CD14-positive monocyte (primary cell): ENCODE results near the gene BANK1. TPM values are rescaled to one million over a fixed set of nuclear protein-coding genes. Genes with fewer than 3 reads are reported as not detected.

Experiments used
- DNase-seq, 3 donors: peaks; one replicate each; pipeline ENCODE4 v3.0.0-alpha.2; 2011 to 2022
- H2AFZ ChIP-seq: 2 replicates; pipeline ENCODE4 v1.6.0; 2012; ENCODE audit warnings: mild to moderate bottlenecking, low read depth, low read length, inconsistent platforms; ENCODE audit not compliant: insufficient read depth, poor library complexity, severe bottlenecking
- H3K27ac ChIP-seq, 2 donors: 1 replicate in 1 of 2; 2 replicates in 1 of 2; pipeline ENCODE4 v1.5.1; 2012 to 2013; ENCODE audit warnings: low read length in 2 of 2, control low read depth in 1 of 2, inconsistent platforms in 1 of 2, low read depth in 1 of 2, mild to moderate bottlenecking in 1 of 2
- H3K27me3 ChIP-seq, 2 donors: one replicate each; pipeline versions ENCODE4 v1.6.0 to v1.6.1; 2011 to 2013; ENCODE audit warnings: low read length in 2 of 2; ENCODE audit not compliant: control insufficient read depth in 2 of 2, insufficient read depth in 2 of 2
- H3K36me3 ChIP-seq, 2 donors: replicated peaks in 1 of 2; 1 replicate in 1 of 2; 2 replicates in 1 of 2; pipeline versions ENCODE4 v1.5.1 to v1.6.1; 2012 to 2013; ENCODE audit warnings: low read length in 2 of 2, control low read depth in 1 of 2, inconsistent platforms in 1 of 2, mild to moderate bottlenecking in 1 of 2; ENCODE audit not compliant: insufficient read depth in 2 of 2, control insufficient read depth in 1 of 2
- H3K4me1 ChIP-seq, 2 donors: 1 replicate in 1 of 2; 2 replicates in 1 of 2; pipeline versions ENCODE4 v1.5.1 to v1.6.1; 2012 to 2013; ENCODE audit warnings: low read length in 2 of 2, control low read depth in 1 of 2, inconsistent platforms in 1 of 2, mild to moderate bottlenecking in 1 of 2, moderate library complexity in 1 of 2; ENCODE audit not compliant: insufficient read depth in 2 of 2, control insufficient read depth in 1 of 2
- H3K4me2 ChIP-seq: replicated peaks from 2 replicates; pipeline ENCODE3; 2012; ENCODE audit warnings: low read length, moderate library complexity, mild to moderate bottlenecking; ENCODE audit not compliant: poor library complexity, severe bottlenecking; ENCODE audit errors: extremely low read depth
- H3K4me3 ChIP-seq, 3 experiments: fragments of 200-600 bp in 1 of 3; sonication (generic) in 1 of 3; replicated peaks in 1 of 3; 1 replicate in 2 of 3; 2 replicates in 1 of 3; pipeline ENCODE4 v1.5.1; 2011 to 2013; ENCODE audit warnings: low read length in 3 of 3, mild to moderate bottlenecking in 3 of 3, control low read depth in 2 of 3, low read depth in 2 of 3, inconsistent platforms in 1 of 3, moderate library complexity in 1 of 3
- H3K79me2 ChIP-seq: 2 replicates; pipeline ENCODE4 v1.6.0; 2012; ENCODE audit warnings: mild to moderate bottlenecking, control low read depth, inconsistent platforms, low read length, moderate library complexity; ENCODE audit not compliant: insufficient read depth
- H3K9ac ChIP-seq: 2 replicates; pipeline ENCODE4 v1.6.0; 2017; ENCODE audit warnings: low read length, mild to moderate bottlenecking; ENCODE audit not compliant: insufficient read depth, poor library complexity, severe bottlenecking
- H3K9me3 ChIP-seq, 2 donors: replicated peaks in 1 of 2; 1 replicate in 1 of 2; 2 replicates in 1 of 2; pipeline versions ENCODE4 v1.5.1 to v1.6.1; 2012 to 2013; ENCODE audit warnings: low read length in 2 of 2, control low read depth in 1 of 2; ENCODE audit not compliant: control insufficient read depth in 1 of 2, insufficient read depth in 1 of 2
- H4K20me1 ChIP-seq: 2 replicates; pipeline ENCODE4 v1.6.0; 2012; ENCODE audit warnings: mild to moderate bottlenecking, low read length, control low read depth, moderate library complexity; ENCODE audit not compliant: insufficient read depth
- H3K27ac Mint-ChIP-seq, 7 donors: one replicate each; pipeline ENCODE4 v1.8.0; 2020; ENCODE audit warnings: mild to moderate bottlenecking in 7 of 7, mixed read lengths in 7 of 7, moderate library complexity in 6 of 7, inconsistent platforms in 2 of 7
- H3K27me3 Mint-ChIP-seq, 3 donors: one replicate each; pipeline ENCODE4 v1.8.0; 2021 to 2022; ENCODE audit warnings: low read depth in 3 of 3, mild to moderate bottlenecking in 3 of 3, mixed read lengths in 3 of 3, moderate library complexity in 3 of 3, inconsistent platforms in 1 of 3
- H3K36me3 Mint-ChIP-seq, 2 donors: one replicate each; pipeline ENCODE4 v1.8.0; 2020; ENCODE audit warnings: mixed read lengths in 2 of 2, inconsistent platforms in 1 of 2, mild to moderate bottlenecking in 1 of 2
- H3K4me1 Mint-ChIP-seq: one replicate; pipeline ENCODE4 v1.8.0; 2020; ENCODE audit warnings: mild to moderate bottlenecking, mixed read lengths
- H3K4me3 Mint-ChIP-seq, 2 donors: one replicate each; pipeline ENCODE4 v1.8.0; 2020; ENCODE audit warnings: mild to moderate bottlenecking in 2 of 2, mixed read lengths in 2 of 2, moderate library complexity in 1 of 2
- H3K9me3 Mint-ChIP-seq, 7 donors: one replicate each; pipeline ENCODE4 v1.8.0; 2020 to 2022; ENCODE audit warnings: mixed read lengths in 7 of 7, mild to moderate bottlenecking in 6 of 7, moderate library complexity in 6 of 7, inconsistent platforms in 2 of 7
- CTCF ChIP-seq: fragments of 200-600 bp; IDR thresholded peaks from one replicate; pipeline ENCODE4 v1.8.0; 2022; ENCODE audit warnings: antibody characterized with exemption, mild to moderate bottlenecking
- WGBS: methylation state at CpG from one replicate; pipeline ENCODE4 v1.1.5; 2013; ENCODE audit warnings: missing lambda C conversion rate; ENCODE audit not compliant: insufficient coverage; 5-methylcytosine and 5-hydroxymethylcytosine counted together
- intact Hi-C, 2 donors: fragments of 100-400 bp; cut with micrococcal nuclease; formaldehyde crosslinking; loops; one replicate each; pipeline versions ENCODE4 v1.15.0 to v1.15.1; 2023
- polyA plus RNA-seq, 3 donors: library from polyadenylated mRNA; depleted of rRNA in 1 of 3; unstranded in 2 of 3; stranded (reverse) in 1 of 3; fragments of 300-500 nt in 2 of 3; fragments of >200 nt in 1 of 3; fragmentation: Illumina TruSeq in 2 of 3; gene quantifications; 1 replicate in 2 of 3; 2 replicates in 1 of 3; pipeline ENCODE4 v1.2.3, GENCODE V29; 2012 to 2021

Gene BANK1
- polyA plus RNA-seq, 3 donors, result 2.6 to 5.2 (median 2.9) TPM

GRCh38 chr4:102094481-102094880 lies 304.0 kb downstream of the BANK1 start:
- Histone ChIP-seq H3K9ac (no peak overlapping the region), H3K36me3 (no peaks in the 10 kb centered on the region), H2AFZ (no peak overlapping the region), H4K20me1 (no peaks in the 10 kb centered on the region), H3K9me3 (peaks cover 0 to 6% of the 10 kb centered on the region in 2 donors), H3K79me2 (no peaks in the 10 kb centered on the region), H3K27me3 (no peaks in the 10 kb centered on the region), H3K4me2 (no peak overlapping the region), H3K4me3 (no peak overlapping the region), H3K4me1 (no peaks in the 10 kb centered on the region), H3K27ac (no peak overlapping the region)
- no peak overlapping the region for H3K4me3 Mint-ChIP-seq
- no peaks in the 10 kb centered on the region for H3K4me1 Mint-ChIP-seq
- peaks cover 0 to 1% (median 0%) of the 10 kb centered on the region in 3 donors for H3K27me3 Mint-ChIP-seq
- H3K27ac Mint-ChIP-seq, result no peak overlapping the region
- no peak for DNase-seq
- H3K9me3 Mint-ChIP-seq, result peaks cover 0 to 5% (median 0%) of the 10 kb centered on the region in 7 donors
- 60% methylated on average over 1 of the region's 1 CpG for WGBS
- intact Hi-C loops, result no loop called here
- no peaks in the 10 kb centered on the region for H3K36me3 Mint-ChIP-seq
- no peak for TF ChIP-seq CTCF

- no peak overlapping the region for H3K27ac ChIP-seq
- H3K9me3 ChIP-seq, result peaks cover 7 to 22% of the 10 kb centered on the region in 2 donors
- no peaks in the 10 kb centered on the region for H3K4me1 ChIP-seq
- intact Hi-C loops, result no loop called here
- H3K36me3 ChIP-seq, result no peaks in the 10 kb centered on the region
- no peaks in the 10 kb centered on the region for H3K4me1 Mint-ChIP-seq
- no peak overlapping the region for H3K27ac Mint-ChIP-seq
- no peak overlapping the region for H3K4me3 Mint-ChIP-seq
- H3K9me3 Mint-ChIP-seq, result peaks cover 10 to 20% (median 15%) of the 10 kb centered on the region in 7 donors
- H4K20me1 ChIP-seq, result no peaks in the 10 kb centered on the region
- no peak for DNase-seq
- no peaks in the 10 kb centered on the region for H3K36me3 Mint-ChIP-seq
- no peak for TF ChIP-seq CTCF
- no peak overlapping the region for H2AFZ ChIP-seq
- H3K4me2 ChIP-seq, result no peak overlapping the region
- no peak overlapping the region for H3K4me3 ChIP-seq
- H3K79me2 ChIP-seq, result no peaks in the 10 kb centered on the region
- no CpG with 5 or more reads among the region's 3 CpGs for WGBS
- H3K9ac ChIP-seq, result no peak overlapping the region
- H3K27me3 ChIP-seq, result no peaks in the 10 kb centered on the region
- no peaks in the 10 kb centered on the region for H3K27me3 Mint-ChIP-seq
Measured at GRCh38 chr4:102103368-102103767, 312.8 kb downstream of the BANK1 start.
